Measurements from ENCODE around the gene FAM120B. TPM values are rescaled to one million over a fixed set of nuclear protein-coding genes. Genes with fewer than 3 reads are reported as not detected.

The FAM120B gene
- total RNA-seq, 1 experiment from 2014 or later, result 23.4 TPM

DNA sequence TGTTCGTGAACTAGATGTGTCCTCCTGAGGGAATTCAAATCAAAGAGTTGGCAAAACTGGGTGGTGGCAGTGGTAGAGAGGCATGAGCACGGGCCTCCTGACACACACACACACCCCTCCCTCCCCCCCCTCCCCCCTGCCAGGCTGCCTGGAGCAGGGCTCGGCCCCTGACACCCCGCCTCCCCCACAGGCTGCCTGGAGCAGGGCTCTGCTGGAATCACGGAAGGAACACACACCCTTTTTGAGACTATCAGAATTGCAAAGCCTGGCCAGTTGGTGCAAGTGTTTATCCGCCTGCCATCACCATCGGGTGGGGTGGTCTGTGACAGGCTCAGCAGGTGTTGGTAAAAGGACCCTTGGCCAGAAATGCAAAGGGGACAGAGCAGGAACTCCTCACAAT is 59.0 kb downstream of the FAM120B start:
- intact Hi-C loops (cut with micrococcal nuclease), result no loop called here
- BruUV-seq (replicated peaks), result no TSS peak
- TF ChIP-seq, protein P1, sequence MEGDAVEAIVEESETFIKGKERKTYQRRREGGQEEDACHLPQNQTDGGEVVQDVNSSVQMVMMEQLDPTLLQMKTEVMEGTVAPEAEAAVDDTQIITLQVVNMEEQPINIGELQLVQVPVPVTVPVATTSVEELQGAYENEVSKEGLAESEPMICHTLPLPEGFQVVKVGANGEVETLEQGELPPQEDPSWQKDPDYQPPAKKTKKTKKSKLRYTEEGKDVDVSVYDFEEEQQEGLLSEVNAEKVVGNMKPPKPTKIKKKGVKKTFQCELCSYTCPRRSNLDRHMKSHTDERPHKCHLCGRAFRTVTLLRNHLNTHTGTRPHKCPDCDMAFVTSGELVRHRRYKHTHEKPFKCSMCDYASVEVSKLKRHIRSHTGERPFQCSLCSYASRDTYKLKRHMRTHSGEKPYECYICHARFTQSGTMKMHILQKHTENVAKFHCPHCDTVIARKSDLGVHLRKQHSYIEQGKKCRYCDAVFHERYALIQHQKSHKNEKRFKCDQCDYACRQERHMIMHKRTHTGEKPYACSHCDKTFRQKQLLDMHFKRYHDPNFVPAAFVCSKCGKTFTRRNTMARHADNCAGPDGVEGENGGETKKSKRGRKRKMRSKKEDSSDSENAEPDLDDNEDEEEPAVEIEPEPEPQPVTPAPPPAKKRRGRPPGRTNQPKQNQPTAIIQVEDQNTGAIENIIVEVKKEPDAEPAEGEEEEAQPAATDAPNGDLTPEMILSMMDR (IDR thresholded peaks at IDR 0.05; ENCODE audit: unreplicated experiment), result no peak
- H3K4me3 Mint-ChIP-seq (ENCODE audit: unreplicated experiment), result no peak overlapping the region
- ChIA-PET CTCF (interaction anchor here (0.6 kb wide), 1 partner anchor 20 kb away, joined by 4 read pairs; no protein-coding TSS in a partner anchor), POLR2A (no interaction called here)
- H3K27ac Mint-ChIP-seq (ENCODE audit: low read depth, unreplicated experiment), result no peak overlapping the region
- DNase-seq (ENCODE audit: unreplicated experiment), result no peak
- H3K36me3 Mint-ChIP-seq (ENCODE audit: insufficient read depth, unreplicated experiment), result peaks cover 35% of the 10 kb centered on the region
- H3K4me1 Mint-ChIP-seq (ENCODE audit: insufficient read depth, unreplicated experiment), result no peaks in the 10 kb centered on the region
- H3K27me3 Mint-ChIP-seq (ENCODE audit: insufficient read depth, unreplicated experiment), result no peaks in the 10 kb centered on the region
- H3K9me3 Mint-ChIP-seq (ENCODE audit: unreplicated experiment), result no peaks in the 10 kb centered on the region

DNA sequence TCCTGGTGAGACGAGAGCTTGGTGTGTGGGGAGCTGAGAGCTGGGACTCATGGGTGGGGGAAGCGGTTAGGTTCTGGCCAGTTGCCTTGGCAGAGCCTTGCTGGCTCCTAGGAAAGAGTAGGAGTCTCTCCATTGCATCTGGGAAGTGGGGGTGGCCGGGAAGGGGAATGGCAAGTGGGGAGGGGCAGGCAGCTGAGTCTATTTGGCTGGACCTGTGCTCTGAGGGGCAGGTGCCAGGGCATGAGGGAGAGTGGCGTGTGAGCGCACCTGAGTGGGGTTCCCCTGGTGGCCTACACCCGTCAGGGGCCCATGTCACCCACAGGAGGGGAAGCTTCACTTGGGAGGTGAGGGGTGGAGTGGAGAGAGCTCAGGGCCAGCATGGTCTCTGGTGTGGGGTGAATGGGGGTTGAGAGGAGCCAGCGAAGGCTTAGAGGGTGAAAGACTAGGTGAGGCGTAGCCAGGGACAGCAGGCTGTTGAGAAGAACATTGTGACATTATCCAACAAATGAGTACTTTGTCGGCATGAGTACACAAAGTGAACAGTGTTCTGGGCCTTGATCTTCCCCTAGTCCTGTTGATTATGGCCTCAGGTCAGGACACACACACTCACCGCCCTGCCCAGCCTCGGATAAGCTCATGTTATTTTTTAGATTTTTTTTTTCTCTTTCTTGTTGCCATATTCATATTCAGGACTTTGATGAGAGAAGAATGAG is 59.8 kb downstream of the FAM120B start:
- peaks cover 43% of the 10 kb centered on the region for H3K36me3 Mint-ChIP-seq (ENCODE audit: insufficient read depth, unreplicated experiment)
- no TSS peak for BruUV-seq (replicated peaks)
- no peaks in the 10 kb centered on the region for H3K27me3 Mint-ChIP-seq (ENCODE audit: insufficient read depth, unreplicated experiment)
- no peak overlapping the region for H3K27ac Mint-ChIP-seq (ENCODE audit: low read depth, unreplicated experiment)
- no peaks in the 10 kb centered on the region for H3K9me3 Mint-ChIP-seq (ENCODE audit: unreplicated experiment)
- no peaks in the 10 kb centered on the region for H3K4me1 Mint-ChIP-seq (ENCODE audit: insufficient read depth, unreplicated experiment)
- TF ChIP-seq, protein P1 (IDR thresholded peaks at IDR 0.05; ENCODE audit: unreplicated experiment), result no peak
- ChIA-PET POLR2A (interaction anchor here (0.7 kb wide), 1 partner anchor 218 kb away, joined by 3 read pairs; the partner anchor contains the start of gene PDCD2), CTCF (interaction anchor here (0.6 to 1.5 kb wide), 3 partner anchors 19 to 535 kb away, joined by 3 to 6 read pairs (median 4); no protein-coding TSS in a partner anchor)
- intact Hi-C loops (cut with micrococcal nuclease), result no loop called here
- H3K4me3 Mint-ChIP-seq (ENCODE audit: unreplicated experiment), result no peak overlapping the region
- no peak for DNase-seq (ENCODE audit: unreplicated experiment)

DNA sequence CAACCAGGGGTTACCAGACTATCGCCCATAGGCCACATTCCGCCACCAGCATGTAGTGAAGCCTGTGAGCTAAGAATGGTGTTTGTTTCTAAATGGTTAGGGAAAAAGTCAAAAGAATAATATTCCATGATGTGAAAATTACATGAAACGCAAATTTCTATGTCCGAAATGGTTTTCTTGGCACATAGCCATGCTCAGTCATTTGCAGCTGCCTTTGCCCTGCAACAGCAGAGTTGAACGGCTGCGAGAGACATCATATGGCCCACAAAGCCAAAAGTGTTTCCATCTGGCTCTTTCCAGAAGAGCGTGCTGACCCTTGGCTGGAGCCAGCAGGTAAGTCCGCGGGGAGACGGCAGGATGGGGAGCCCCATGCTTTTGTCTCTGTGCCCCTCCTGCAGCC is 60.7 kb downstream of the FAM120B start:
- Mint-ChIP-seq H3K9me3 (ENCODE audit: unreplicated experiment) (no peaks in the 10 kb centered on the region), H3K36me3 (ENCODE audit: insufficient read depth, unreplicated experiment) (peaks cover 40% of the 10 kb centered on the region), H3K4me3 (ENCODE audit: unreplicated experiment) (no peak overlapping the region), H3K27ac (ENCODE audit: low read depth, unreplicated experiment) (no peak overlapping the region), H3K27me3 (ENCODE audit: insufficient read depth, unreplicated experiment) (no peaks in the 10 kb centered on the region), H3K4me1 (ENCODE audit: insufficient read depth, unreplicated experiment) (no peaks in the 10 kb centered on the region)
- intact Hi-C loops (cut with micrococcal nuclease), result no loop called here
- ChIA-PET CTCF (interaction anchor here (0.6 to 1.5 kb wide), 3 partner anchors 13 to 536 kb away, joined by 3 to 6 read pairs (median 4); no protein-coding TSS in a partner anchor), POLR2A (interaction anchor here (0.7 kb wide), 1 partner anchor 217 kb away, joined by 3 read pairs; the partner anchor contains the start of gene PDCD2)
- DNase-seq (ENCODE audit: unreplicated experiment), result no peak
- TF ChIP-seq, protein P1 (IDR thresholded peaks at IDR 0.05; ENCODE audit: unreplicated experiment), result no peak
- no TSS peak for BruUV-seq (replicated peaks)

DNA sequence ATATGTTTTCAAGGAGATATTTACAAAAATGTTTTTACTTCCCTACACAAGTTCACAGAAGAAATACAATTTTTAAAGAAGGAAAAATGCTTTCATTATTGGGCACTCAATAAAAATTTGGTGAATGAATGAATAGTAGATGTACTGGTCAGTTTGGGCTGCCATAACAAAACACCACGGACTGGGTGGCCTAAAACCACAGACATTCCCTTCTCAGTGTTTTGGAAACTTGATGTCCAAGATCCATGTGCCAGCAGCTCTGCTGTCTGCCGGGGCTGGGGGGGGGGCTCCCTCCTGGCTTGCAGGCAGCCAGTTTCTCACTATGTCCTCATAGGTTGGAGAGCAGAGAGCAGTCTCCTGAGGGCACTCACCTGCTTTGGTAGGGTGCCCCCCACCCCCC is 62.0 kb downstream of the FAM120B start:
- POLR2A ChIA-PET, result interaction anchor here (0.5 to 1.2 kb wide), 2 partner anchors 17 to 563 kb away, joined by 3 to 4 read pairs; no protein-coding TSS in a partner anchor
- no peaks in the 10 kb centered on the region for H3K27me3 Mint-ChIP-seq (ENCODE audit: insufficient read depth, unreplicated experiment)
- TF ChIP-seq, protein P1 (IDR thresholded peaks at IDR 0.05; ENCODE audit: unreplicated experiment), result no peak
- no TSS peak for BruUV-seq (replicated peaks)
- no peak overlapping the region for H3K4me3 Mint-ChIP-seq (ENCODE audit: unreplicated experiment)
- H3K27ac Mint-ChIP-seq (ENCODE audit: low read depth, unreplicated experiment), result no peak overlapping the region
- H3K9me3 Mint-ChIP-seq (ENCODE audit: unreplicated experiment), result no peaks in the 10 kb centered on the region
- CTCF ChIA-PET, result interaction anchor here (0.6 kb wide), 1 partner anchor 54 kb away, joined by 4 read pairs; no protein-coding TSS in a partner anchor
- no peak for DNase-seq (ENCODE audit: unreplicated experiment)
- peaks cover 39% of the 10 kb centered on the region for H3K36me3 Mint-ChIP-seq (ENCODE audit: insufficient read depth, unreplicated experiment)
- intact Hi-C loops (cut with micrococcal nuclease), result no loop called here
- no peaks in the 10 kb centered on the region for H3K4me1 Mint-ChIP-seq (ENCODE audit: insufficient read depth, unreplicated experiment)
